Activated T-cell treated with anti-CD3 and anti-CD28 coated beads, Interleukin-2, amount 50 U/mL, for 24 hours (primary cell): ENCODE results near the gene MRTFB.
A peak's percentile ranks its signal among the peaks of the same experiment; 100 is the strongest.
"Not testable (repeated sequence)": the region's sequence is repeated elsewhere in the genome, so short reads cannot be mapped to it uniquely, and the experiment has no call there.

Experiments used
- DNase-seq: peaks from one replicate; pipeline ENCODE4 v3.0.0-alpha.2; 2020
- H3K27ac Mint-ChIP-seq: 2 replicates; pipeline ENCODE4 v1.8.0; 2020; ENCODE audit warnings: mild to moderate bottlenecking, mixed read lengths
- H3K27me3 Mint-ChIP-seq: 2 replicates; pipeline ENCODE4 v1.8.0; 2020; ENCODE audit warnings: mixed read lengths
- H3K36me3 Mint-ChIP-seq: 2 replicates; pipeline ENCODE4 v1.8.0; 2020; ENCODE audit warnings: low read depth, mixed read lengths
- H3K4me1 Mint-ChIP-seq: 2 replicates; pipeline ENCODE4 v1.8.0; 2020; ENCODE audit warnings: low read depth, mixed read lengths
- H3K4me3 Mint-ChIP-seq: 2 replicates; pipeline ENCODE4 v1.8.0; 2020; ENCODE audit warnings: mild to moderate bottlenecking, moderate library complexity, mixed read lengths
- H3K9me3 Mint-ChIP-seq: 2 replicates; pipeline ENCODE4 v1.8.0; 2020; ENCODE audit warnings: mixed read lengths

The MRTFB gene

GRCh38 chr16:14047121-14047859 is 23.8 kb upstream of the MRTFB start:
- not testable (repeated sequence) for H3K36me3 Mint-ChIP-seq, H3K4me1 Mint-ChIP-seq, H3K9me3 Mint-ChIP-seq, H3K4me3 Mint-ChIP-seq, H3K27me3 Mint-ChIP-seq, DNase-seq, H3K27ac Mint-ChIP-seq

GRCh38 chr16:14050291-14051027 is 20.7 kb upstream of the MRTFB start:
- DNase-seq, result no peak
- Mint-ChIP-seq H3K27me3 (no peaks in the 10 kb centered on the region), H3K4me1 (no peaks in the 10 kb centered on the region)

GRCh38 chr16:14051103-14051729 is 19.9 kb upstream of the MRTFB start:
- no peaks in the 10 kb centered on the region for H3K4me1 Mint-ChIP-seq
- H3K36me3 Mint-ChIP-seq, result no peaks in the 10 kb centered on the region
- no peak overlapping the region for H3K4me3 Mint-ChIP-seq
- no peak overlapping the region for H3K27ac Mint-ChIP-seq
- no peak for DNase-seq
- no peaks in the 10 kb centered on the region for H3K9me3 Mint-ChIP-seq
- no peaks in the 10 kb centered on the region for H3K27me3 Mint-ChIP-seq

More at GRCh38 chr16:14050291-14051027, 20.7 kb upstream of the MRTFB start:
- H3K36me3 Mint-ChIP-seq, result no peaks in the 10 kb centered on the region
- H3K27ac Mint-ChIP-seq, result no peak overlapping the region
- no peaks in the 10 kb centered on the region for H3K9me3 Mint-ChIP-seq
- H3K4me3 Mint-ChIP-seq, result no peak overlapping the region

GRCh38 chr16:14056970-14057369 is 14.1 kb upstream of the MRTFB start:
- DNase-seq, result no peak
- Mint-ChIP-seq H3K9me3 (no peaks in the 10 kb centered on the region), H3K4me3 (no peak overlapping the region), H3K36me3 (no peaks in the 10 kb centered on the region), H3K27ac (no peak overlapping the region), H3K4me1 (no peaks in the 10 kb centered on the region), H3K27me3 (peaks cover 9% of the 10 kb centered on the region)

- H3K27ac Mint-ChIP-seq, result no peak overlapping the region
- no peaks in the 10 kb centered on the region for H3K9me3 Mint-ChIP-seq
- H3K36me3 Mint-ChIP-seq, result no peaks in the 10 kb centered on the region
- H3K4me3 Mint-ChIP-seq, result no peak overlapping the region
- peaks cover 9% of the 10 kb centered on the region for H3K27me3 Mint-ChIP-seq
- no peak for DNase-seq
- H3K4me1 Mint-ChIP-seq, result no peaks in the 10 kb centered on the region
Observed at GRCh38 chr16:14057878-14058382, 13.2 kb upstream of the MRTFB start.

- DNase-seq, result no peak
- Mint-ChIP-seq H3K4me3 (no peak overlapping the region), H3K9me3 (peaks cover 2% of the 10 kb centered on the region), H3K4me1 (no peaks in the 10 kb centered on the region), H3K27me3 (peaks cover 9% of the 10 kb centered on the region), H3K27ac (no peak overlapping the region), H3K36me3 (no peaks in the 10 kb centered on the region)
Observed at GRCh38 chr16:14061732-14062259, 9.3 kb upstream of the MRTFB start.

GRCh38 chr16:14062261-14062660 is 8.9 kb upstream of the MRTFB start:
- Mint-ChIP-seq H3K36me3 (no peaks in the 10 kb centered on the region), H3K27me3 (peaks cover 9% of the 10 kb centered on the region), H3K27ac (no peak overlapping the region), H3K4me3 (no peak overlapping the region), H3K9me3 (peaks cover 2% of the 10 kb centered on the region), H3K4me1 (no peaks in the 10 kb centered on the region)
- DNase-seq, result no peak

GRCh38 chr16:14063618-14064581 is 7.2 kb upstream of the MRTFB start:
- no peak overlapping the region for H3K4me3 Mint-ChIP-seq
- DNase-seq, result no peak
- H3K36me3 Mint-ChIP-seq, result no peaks in the 10 kb centered on the region
- H3K27me3 Mint-ChIP-seq, result peaks cover 10% of the 10 kb centered on the region
- H3K9me3 Mint-ChIP-seq, result peaks cover 2% of the 10 kb centered on the region
- H3K27ac Mint-ChIP-seq, result no peak overlapping the region
- H3K4me1 Mint-ChIP-seq, result no peaks in the 10 kb centered on the region

GRCh38 chr16:14069818-14070217 is 1.3 kb upstream of the MRTFB start:
- DNase-seq, result no peak
- Mint-ChIP-seq H3K9me3 (no peaks in the 10 kb centered on the region), H3K4me1 (peaks cover 26% of the 10 kb centered on the region), H3K27me3 (peaks cover 6% of the 10 kb centered on the region), H3K27ac (no peak overlapping the region), H3K4me3 (peak overlapping the region; percentile 88), H3K36me3 (peaks cover 4% of the 10 kb centered on the region)

- H3K27ac Mint-ChIP-seq, result peak overlapping the region; percentile 92
Observed at GRCh38 chr16:14070555-14070876, 603 bp upstream of the MRTFB start.

GRCh38 chr16:14071576-14072271 is 605 bp downstream of the MRTFB start:
- Mint-ChIP-seq H3K4me1 (peaks cover 29% of the 10 kb centered on the region), H3K36me3 (peaks cover 11% of the 10 kb centered on the region), H3K27me3 (peaks cover 6% of the 10 kb centered on the region), H3K9me3 (no peaks in the 10 kb centered on the region), H3K27ac (peak overlapping the region; percentile 88), H3K4me3 (peak overlapping the region; percentile 88)
- DNase-seq, result no peak

More at GRCh38 chr16:14070555-14070876, 603 bp upstream of the MRTFB start:
- H3K4me3 Mint-ChIP-seq, result peak overlapping the region; percentile 88
- no peak for DNase-seq
- peaks cover 6% of the 10 kb centered on the region for H3K36me3 Mint-ChIP-seq
- no peaks in the 10 kb centered on the region for H3K9me3 Mint-ChIP-seq
- peaks cover 29% of the 10 kb centered on the region for H3K4me1 Mint-ChIP-seq
- peaks cover 6% of the 10 kb centered on the region for H3K27me3 Mint-ChIP-seq

- DNase-seq, result no peak
- Mint-ChIP-seq H3K36me3 (peaks cover 11% of the 10 kb centered on the region), H3K4me3 (peak overlapping the region; percentile 88), H3K4me1 (peaks cover 29% of the 10 kb centered on the region), H3K9me3 (no peaks in the 10 kb centered on the region), H3K27me3 (peaks cover 6% of the 10 kb centered on the region), H3K27ac (peak overlapping the region; percentile 88)
Observed at GRCh38 chr16:14072360-14072759, 1.2 kb downstream of the MRTFB start.

GRCh38 chr16:14074544-14074943 is 3.4 kb downstream of the MRTFB start:
- Mint-ChIP-seq H3K4me1 (peaks cover 29% of the 10 kb centered on the region), H3K27me3 (no peaks in the 10 kb centered on the region), H3K9me3 (no peaks in the 10 kb centered on the region), H3K4me3 (no peak overlapping the region), H3K36me3 (peaks cover 16% of the 10 kb centered on the region), H3K27ac (no peak overlapping the region)
- DNase-seq, result no peak
